Nucleus accumbens (tissue), 56 donors: ENCODE measurements around the gene PRF1.
"Not testable (repeated sequence)": the region's sequence is repeated elsewhere in the genome, so short reads cannot be mapped to it uniquely, and the experiment has no call there.

Experiments
- DNase-seq, 56 donors: peaks; one replicate each; lab custom pipeline; 2025; lab: John Stamatoyannopoulos, UW

PRF1 gene

GRCh38 chr10:70618663-70619062, 16.1 kb upstream of the PRF1 start:
- no peak for DNase-seq

- DNase-seq = no peak
Measured at GRCh38 chr10:70617798-70618568, 15.4 kb upstream of the PRF1 start.

GRCh38 chr10:70616761-70617160, 14.2 kb upstream of the PRF1 start:
- DNase-seq = no peak

GRCh38 chr10:70615784-70616522, 13.4 kb upstream of the PRF1 start:
- DNase-seq = no peak

GRCh38 chr10:70615211-70615610, 12.7 kb upstream of the PRF1 start:
- no peak for DNase-seq

- not testable (repeated sequence) for DNase-seq
Measured at GRCh38 chr10:70614364-70614763, 11.8 kb upstream of the PRF1 start.

GRCh38 chr10:70613941-70614340, 11.4 kb upstream of the PRF1 start:
- no peak for DNase-seq

- no peak for DNase-seq
Measured at GRCh38 chr10:70607936-70608335, 5.4 kb upstream of the PRF1 start.

GRCh38 chr10:70605161-70605560, 2.6 kb upstream of the PRF1 start:
- no peak for DNase-seq

- no peak for DNase-seq
Measured at GRCh38 chr10:70604106-70604505, 1.6 kb upstream of the PRF1 start.

GRCh38 chr10:70603449-70603801, 884 bp upstream of the PRF1 start:
- DNase-seq = no peak

- DNase-seq = no peak
Measured at GRCh38 chr10:70601746-70602145, 795 bp downstream of the PRF1 start.

- no peak for DNase-seq
Measured at GRCh38 chr10:70600512-70601395, 1.8 kb downstream of the PRF1 start.

- DNase-seq = no peak
Measured at GRCh38 chr10:70599791-70600190, 2.8 kb downstream of the PRF1 start.

GRCh38 chr10:70599319-70599718, 3.2 kb downstream of the PRF1 start:
- DNase-seq = no peak

- DNase-seq = no peak
Measured at GRCh38 chr10:70598857-70599295, 3.7 kb downstream of the PRF1 start.

- no peak for DNase-seq
Measured at GRCh38 chr10:70597856-70598815, 4.4 kb downstream of the PRF1 start.

GRCh38 chr10:70596860-70597809, 5.4 kb downstream of the PRF1 start:
- DNase-seq = no peak
